Smooth muscle cell of the brain vasculature (primary cell): Measurements from ENCODE around the gene PSMB5.
"Not testable (repeated sequence)": the region's sequence is repeated elsewhere in the genome, so short reads cannot be mapped to it uniquely, and the experiment has no call there.

Source experiments
- DNase-seq: peaks from one replicate; pipeline ENCODE4 v3.0.0-alpha.2; 2012; ENCODE audit warnings: low read depth, low spot score

PSMB5 gene

GRCh38 chr14:23015618-23016017 lies 19.1 kb downstream of the PSMB5 start:
- DNase-seq = no peak

- DNase-seq = not testable (repeated sequence)
Observed at GRCh38 chr14:23013749-23014054, 21.0 kb downstream of the PSMB5 start.

GRCh38 chr14:23013054-23013748 lies 21.5 kb downstream of the PSMB5 start:
- DNase-seq = no peak

DNA sequence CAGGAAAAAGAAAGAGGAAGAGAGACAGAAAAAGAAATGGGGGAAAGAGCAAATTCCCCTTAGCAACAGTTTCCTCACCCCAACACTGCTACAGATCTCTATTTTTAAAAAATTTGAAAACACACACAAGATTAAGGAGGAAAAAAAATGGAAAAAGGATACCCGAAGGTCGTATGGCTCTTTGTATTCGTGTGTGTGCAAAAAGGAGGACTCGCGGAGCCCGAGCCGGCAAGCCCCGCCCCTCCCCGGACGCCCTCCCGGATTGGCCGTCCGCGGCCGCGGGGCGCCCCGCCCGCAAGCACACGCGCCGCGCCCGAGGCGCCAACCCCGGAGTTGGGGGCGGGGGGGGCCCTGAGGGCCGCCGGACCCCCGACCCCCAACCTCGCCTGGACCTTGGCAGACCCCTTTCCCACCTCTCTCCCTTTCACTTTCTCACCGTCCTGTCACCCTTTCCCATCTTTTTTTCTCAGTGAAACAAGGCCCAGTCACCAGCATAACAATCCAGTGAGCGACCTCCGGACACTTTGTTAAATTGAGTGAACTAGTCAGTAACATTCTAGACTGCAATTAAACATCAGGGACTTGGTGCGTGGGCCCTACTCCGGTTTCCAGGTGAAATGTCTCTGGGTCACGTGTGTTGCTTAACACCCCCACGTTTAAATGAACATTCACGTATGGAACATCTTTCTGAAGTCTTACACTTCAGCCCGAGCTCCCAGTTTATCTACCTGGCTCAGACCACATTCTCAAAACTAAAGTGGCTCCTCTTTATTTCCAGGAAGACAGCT lies 24.6 kb downstream of the PSMB5 start, which contains the start of gene C14orf93:
Gene C14orf93 (minus strand): TSS at position 205 of the 788 bp plus-strand sequence. CDS start 11,120 bp downstream, outside the sequence.
- peak; percentile 37 for DNase-seq

DNA sequence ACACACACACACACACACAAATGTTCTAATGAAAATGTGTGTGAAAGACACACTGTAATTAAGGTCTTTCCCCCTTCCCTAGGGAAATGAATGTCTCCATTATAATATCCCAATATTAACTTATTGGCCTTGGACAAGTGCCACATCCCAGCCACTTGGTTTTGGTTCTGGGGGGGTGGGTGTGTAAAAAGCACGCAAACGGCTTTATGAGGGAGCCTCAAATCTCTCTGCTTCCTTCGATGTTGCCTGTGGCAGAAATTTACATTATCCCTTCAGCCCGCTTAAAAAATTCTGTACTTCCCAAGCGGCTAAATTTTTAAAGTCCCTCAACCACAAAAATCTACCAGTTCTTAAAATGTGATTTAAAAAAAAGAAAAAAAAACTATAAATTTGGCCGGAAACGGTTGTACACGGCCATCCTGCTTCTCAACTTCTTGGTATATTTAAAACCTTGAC lies 25.2 kb downstream of the PSMB5 start:
- DNase-seq = no peak

DNA sequence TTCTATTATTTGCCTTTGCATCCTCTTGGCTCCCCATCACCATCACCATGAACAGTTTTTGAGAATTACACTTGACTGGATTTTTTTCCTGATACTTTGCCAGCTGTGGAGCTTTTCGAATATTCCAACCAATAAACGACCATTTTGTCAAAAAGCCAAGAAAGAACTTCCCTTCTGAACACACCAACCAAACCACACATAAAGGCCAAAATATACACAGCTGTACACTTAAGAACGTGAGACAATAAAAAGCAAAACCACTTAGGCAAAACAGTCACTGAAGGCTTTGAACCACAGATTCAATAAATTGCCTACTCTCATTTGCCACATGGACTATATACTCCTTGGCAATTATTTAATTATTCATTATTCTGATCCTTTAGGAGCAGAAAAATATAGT lies 25.9 kb downstream of the PSMB5 start:
- DNase-seq = no peak

GRCh38 chr14:23006544-23007419 lies 27.9 kb downstream of the PSMB5 start:
- peak; percentile 94 for DNase-seq

DNA sequence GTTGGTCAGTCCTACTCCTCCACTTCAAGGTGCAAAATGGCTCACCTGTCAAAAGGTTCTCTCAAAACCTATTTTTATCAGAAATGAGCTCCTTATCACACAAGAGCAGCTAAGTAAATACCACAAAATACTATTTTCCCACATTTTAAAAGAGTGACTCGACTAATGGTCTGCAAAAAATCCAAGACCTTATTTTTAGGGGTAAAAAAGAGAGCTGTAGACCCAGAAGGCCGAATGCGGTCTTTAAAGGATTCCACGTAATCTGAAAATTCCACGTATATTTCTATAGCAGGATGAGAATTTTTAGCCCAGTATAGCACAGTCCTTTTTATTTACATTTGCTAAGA lies 28.5 kb downstream of the PSMB5 start:
- DNase-seq = no peak

DNA sequence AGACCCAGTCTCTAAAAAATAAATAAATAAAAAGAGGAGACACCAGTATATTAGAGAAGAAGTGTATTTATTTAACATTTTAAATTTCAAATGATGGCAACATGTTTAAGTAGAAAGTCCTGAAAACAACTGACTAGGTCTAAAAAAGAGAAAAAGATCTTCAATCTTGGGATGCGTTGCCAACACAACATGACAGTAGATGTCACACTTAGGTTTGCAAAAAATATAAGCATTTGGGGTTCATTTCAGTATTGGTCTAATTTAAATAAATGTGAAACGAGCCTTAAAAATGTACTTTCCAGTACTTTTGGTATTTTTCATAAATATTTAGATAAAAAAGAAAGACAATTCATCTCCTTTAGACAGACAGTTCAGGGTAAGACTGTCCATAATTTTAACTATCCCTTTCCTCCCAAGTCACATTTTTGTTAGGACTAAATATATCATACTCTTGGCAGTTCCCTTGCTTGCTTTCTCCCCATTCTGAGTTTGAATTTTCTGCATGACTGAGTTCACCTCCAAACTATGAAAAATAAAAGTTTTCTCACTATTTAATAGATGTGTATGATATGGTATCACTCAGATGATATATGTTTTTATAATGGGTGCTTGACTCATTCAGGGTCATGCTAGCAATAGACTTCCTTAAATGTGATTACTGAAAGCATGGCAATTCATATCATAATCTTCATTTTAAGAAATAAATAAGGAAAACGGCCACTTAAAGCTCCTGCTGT lies 29.1 kb downstream of the PSMB5 start:
- DNase-seq = no peak

- DNase-seq = not testable (repeated sequence)
Observed at GRCh38 chr14:23004274-23004673, 30.4 kb downstream of the PSMB5 start.

GRCh38 chr14:23002592-23002991 lies 32.1 kb downstream of the PSMB5 start:
- DNase-seq = no peak

- no peak for DNase-seq
Observed at GRCh38 chr14:23000860-23001259, 33.8 kb downstream of the PSMB5 start.

DNA sequence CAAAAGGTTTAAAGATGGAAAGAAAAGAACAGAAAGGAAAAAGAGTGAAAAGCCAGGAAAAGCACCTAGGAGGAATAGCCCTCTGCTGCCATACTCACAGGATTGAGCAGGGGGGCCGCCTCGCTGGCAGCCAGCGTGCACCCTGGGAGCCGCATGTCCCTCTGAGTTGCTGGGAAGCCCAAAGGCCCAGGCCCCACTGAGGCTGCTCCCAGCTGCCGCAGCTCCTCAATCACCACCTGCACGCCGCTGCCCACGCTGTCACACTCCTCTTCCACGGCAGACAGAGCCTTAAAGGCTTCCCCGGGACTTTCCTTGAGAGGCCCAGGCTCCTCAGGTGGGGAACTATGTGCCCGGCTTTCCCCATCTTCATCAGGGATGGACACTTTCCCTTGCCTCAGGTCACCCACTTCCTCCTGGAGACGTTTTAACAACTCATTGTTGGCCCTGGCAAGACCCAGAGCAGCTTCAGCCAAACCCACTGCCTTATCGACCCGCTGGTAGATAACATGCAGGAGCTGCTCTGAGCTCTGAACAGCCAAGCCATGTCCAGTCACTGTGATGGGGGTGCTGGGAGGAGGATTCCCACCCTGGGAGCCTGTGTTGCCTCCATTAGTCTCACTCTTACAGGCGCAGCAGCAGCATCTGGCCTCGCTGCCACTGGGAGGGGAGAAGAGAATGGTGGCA lies 36.2 kb downstream of the PSMB5 start:
- DNase-seq = no peak

- DNase-seq = no peak
Observed at GRCh38 chr14:22997676-22998323, 36.9 kb downstream of the PSMB5 start.

DNA sequence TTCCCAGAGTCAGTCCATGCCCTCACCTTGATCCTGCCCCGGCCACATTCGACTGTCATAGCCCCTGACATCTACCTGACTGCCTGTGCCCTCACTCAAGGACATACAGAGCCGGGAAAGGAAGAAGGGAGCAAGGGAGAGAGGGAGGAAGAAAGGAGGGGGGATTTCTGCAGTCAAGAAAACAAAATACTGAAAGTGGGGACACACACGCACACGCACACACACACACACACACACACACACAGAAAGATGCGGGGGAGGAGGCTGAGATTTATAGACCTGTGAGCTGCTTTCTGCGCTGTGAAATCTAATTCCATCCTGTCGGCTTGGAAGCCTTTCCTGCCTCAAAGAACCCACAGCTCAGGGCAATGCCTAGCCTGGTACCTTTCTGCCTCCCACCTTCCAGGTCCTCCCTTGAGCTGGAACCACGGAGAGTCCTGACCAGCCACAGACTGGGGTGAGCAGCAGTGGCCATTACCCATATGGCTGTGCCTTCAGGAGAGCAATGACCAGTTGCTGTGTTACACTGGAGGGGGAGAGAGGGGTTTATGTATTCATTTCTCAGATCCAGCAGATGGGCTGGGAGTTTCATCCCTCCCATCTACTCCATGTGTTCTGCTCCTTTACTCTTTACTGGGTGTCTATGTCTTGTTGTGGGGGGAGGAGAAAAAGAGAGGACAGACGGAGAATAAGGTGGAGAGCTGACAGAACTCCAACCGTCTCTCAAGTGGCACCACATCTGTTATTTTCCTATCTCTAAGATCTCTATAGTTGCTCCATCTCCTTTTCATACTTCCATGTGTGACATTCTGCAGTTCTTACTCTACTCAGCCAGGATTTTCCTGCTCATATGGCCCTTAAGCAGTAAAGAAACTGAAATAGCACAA lies 37.7 kb downstream of the PSMB5 start:
- DNase-seq = no peak

GRCh38 chr14:22995889-22996625 lies 38.6 kb downstream of the PSMB5 start:
- DNase-seq = no peak

DNA sequence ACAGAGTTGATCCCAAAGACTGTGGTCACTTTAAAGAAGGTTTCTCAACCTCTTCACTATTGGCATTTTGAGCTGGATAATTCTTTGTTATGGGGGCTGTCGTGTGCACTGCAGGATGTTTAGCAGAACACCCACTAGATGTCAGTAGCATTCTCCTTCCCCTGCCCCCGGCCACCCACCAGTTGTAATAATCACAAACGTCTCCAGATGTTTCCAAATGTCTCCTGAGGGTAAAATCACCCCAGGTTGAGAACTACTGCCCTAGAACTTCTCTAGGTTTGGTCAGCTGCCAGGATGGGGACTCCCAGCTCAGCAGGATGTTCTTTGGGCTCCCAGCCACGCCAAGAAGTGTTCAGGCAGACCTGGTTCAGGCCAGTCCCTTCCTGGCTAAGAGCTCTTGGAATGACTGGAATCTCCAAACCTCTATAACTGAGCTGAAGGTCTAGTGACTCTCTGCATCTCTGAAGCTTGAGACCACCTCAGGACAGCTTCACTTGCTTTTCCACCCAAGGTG lies 39.9 kb downstream of the PSMB5 start:
- no peak for DNase-seq

- no peak for DNase-seq
Observed at GRCh38 chr14:22993517-22993916, 41.2 kb downstream of the PSMB5 start.
